GM12878 (cell line): ENCODE data around the gene SLC39A6. TPM values are rescaled to one million over a fixed set of nuclear protein-coding genes. Genes with fewer than 3 reads are reported as not detected.

Experiments
- ASH2L ChIP-seq: fragments of 300-600, 200-600 bp; sonication (generic); IDR thresholded peaks from 2 replicates; pipeline ENCODE4 v1.6.1; 2017; ENCODE audit warnings: low read depth, mild to moderate bottlenecking, borderline replicate concordance
- BMI1 ChIP-seq: fragments of 450-650 bp; IDR thresholded peaks from 2 replicates; pipeline ENCODE4 v1.6.1; 2016; ENCODE audit warnings: mild to moderate bottlenecking, moderate library complexity, borderline replicate concordance
- HDAC6 ChIP-seq: fragments of 200-600 bp; sonication (generic); IDR thresholded peaks from one replicate; pipeline ENCODE4 v1.8.0; 2017; ENCODE audit warnings: antibody characterized with exemption; ENCODE audit not compliant: unreplicated experiment
- KLF5 ChIP-seq: fragments of 450-650 bp; IDR thresholded peaks from 2 replicates; pipeline ENCODE4 v1.6.1; 2014; ENCODE audit warnings: mild to moderate bottlenecking; ENCODE audit not compliant: partially characterized antibody
- NFIC ChIP-seq: IDR thresholded peaks from 2 replicates; pipeline ENCODE4 v1.6.1; 2012; ENCODE audit warnings: low read depth, mild to moderate bottlenecking, inconsistent platforms, low read length, moderate library complexity
- SIN3A ChIP-seq: IDR thresholded peaks from 2 replicates; pipeline ENCODE4 v1.6.1; 2012; ENCODE audit warnings: low read depth, low read length, improper control_type of control experiment
- SMAD5 ChIP-seq: IDR thresholded peaks from 2 replicates; pipeline ENCODE4 v1.6.1; 2016; ENCODE audit warnings: antibody characterized with exemption, low read depth
- TCF12 ChIP-seq: IDR thresholded peaks from 2 replicates; pipeline ENCODE4 v1.6.1; 2011; ENCODE audit warnings: low read depth, mild to moderate bottlenecking, low read length
- polyA plus RNA-seq, 11 experiments: library from polyadenylated mRNA; depleted of rRNA in 4 of 11; unstranded in 6 of 11; stranded (reverse) in 5 of 11; fragments of >200 nt; fragmentation: Nextera tagmentation in 4 of 11; fragmentation: Illumina TruSeq in 1 of 11; extraction: Ambion mirVana in 4 of 11; extraction: Trizol in 1 of 11; gene quantifications; 1 replicate in 1 of 11; 2 replicates in 10 of 11; pipeline versions ENCODE4 v1.2.1 to v1.2.3, GENCODE V29; 2011 to 2016; ENCODE audit warnings: inconsistent platforms in 2 of 11, missing spikeins in 2 of 11, low read depth in 1 of 11
- total RNA-seq, 4 experiments: library from RNA; depleted of rRNA in 3 of 4; stranded (reverse); fragments of >200 nt in 3 of 4; fragmentation: Illumina TruSeq in 1 of 4; extraction: Trizol in 1 of 4; gene quantifications; 2 replicates each; pipeline versions ENCODE4 v1.2.1 to v1.2.3, GENCODE V29; 2013 to 2021
- TF ChIP-seq, protein P1 (sequence below): IDR thresholded peaks from 2 replicates; pipeline ENCODE4 v1.6.1; 2012; ENCODE audit warnings: improper control_type of control experiment, low read depth, low read length; ENCODE audit not compliant: insufficient replicate concordance

The SLC39A6 gene
- total and polyA plus RNA-seq, 10 of the 15 experiments (the other 5 are each of a cell fraction or from before 2014, with no cell fraction given), result 12.4 to 65.9 (median 41.3) TPM

DNA sequence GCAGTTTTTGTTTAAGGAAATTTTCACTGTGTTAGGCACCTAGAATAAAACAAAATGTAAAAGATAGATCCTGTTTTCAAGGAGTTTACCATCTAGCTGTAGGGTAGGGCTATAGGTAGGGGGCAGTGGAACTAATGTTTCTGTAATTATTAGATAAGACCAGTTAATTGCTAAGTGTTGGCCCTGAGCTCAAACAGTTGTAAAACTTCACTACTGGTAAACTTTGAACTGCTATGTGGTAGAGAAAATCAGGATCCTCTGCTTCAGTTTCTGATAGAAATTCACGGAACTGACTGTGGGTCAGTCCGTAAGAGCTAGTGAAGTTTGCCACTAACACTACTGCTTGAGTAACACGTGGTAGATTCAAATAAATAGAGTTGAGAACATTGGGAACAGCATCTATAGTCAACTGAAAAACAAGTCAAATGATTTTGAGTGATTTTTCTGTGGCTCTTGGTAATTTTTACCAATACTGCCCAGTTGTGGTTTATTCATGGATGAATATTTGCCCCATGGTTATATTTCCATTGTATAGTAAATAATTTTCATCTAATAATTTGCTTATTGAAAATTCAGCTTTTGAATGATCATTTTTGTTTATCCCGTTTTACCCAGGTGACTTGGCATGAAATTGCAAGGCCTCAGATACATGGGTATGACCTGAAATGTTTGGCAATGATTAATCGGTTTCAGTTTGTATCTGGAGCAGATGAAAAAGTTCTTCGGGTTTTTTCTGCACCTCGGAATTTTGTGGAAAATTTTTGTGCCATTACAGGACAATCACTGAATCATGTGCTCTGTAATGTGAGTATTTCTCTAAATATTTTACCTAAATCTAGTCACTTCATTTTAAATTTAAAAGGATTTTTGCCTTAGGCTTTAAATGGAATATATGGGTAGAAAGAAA is 27.0 kb upstream of the SLC39A6 start (continued):
- TF ChIP-seq, protein P1, sequence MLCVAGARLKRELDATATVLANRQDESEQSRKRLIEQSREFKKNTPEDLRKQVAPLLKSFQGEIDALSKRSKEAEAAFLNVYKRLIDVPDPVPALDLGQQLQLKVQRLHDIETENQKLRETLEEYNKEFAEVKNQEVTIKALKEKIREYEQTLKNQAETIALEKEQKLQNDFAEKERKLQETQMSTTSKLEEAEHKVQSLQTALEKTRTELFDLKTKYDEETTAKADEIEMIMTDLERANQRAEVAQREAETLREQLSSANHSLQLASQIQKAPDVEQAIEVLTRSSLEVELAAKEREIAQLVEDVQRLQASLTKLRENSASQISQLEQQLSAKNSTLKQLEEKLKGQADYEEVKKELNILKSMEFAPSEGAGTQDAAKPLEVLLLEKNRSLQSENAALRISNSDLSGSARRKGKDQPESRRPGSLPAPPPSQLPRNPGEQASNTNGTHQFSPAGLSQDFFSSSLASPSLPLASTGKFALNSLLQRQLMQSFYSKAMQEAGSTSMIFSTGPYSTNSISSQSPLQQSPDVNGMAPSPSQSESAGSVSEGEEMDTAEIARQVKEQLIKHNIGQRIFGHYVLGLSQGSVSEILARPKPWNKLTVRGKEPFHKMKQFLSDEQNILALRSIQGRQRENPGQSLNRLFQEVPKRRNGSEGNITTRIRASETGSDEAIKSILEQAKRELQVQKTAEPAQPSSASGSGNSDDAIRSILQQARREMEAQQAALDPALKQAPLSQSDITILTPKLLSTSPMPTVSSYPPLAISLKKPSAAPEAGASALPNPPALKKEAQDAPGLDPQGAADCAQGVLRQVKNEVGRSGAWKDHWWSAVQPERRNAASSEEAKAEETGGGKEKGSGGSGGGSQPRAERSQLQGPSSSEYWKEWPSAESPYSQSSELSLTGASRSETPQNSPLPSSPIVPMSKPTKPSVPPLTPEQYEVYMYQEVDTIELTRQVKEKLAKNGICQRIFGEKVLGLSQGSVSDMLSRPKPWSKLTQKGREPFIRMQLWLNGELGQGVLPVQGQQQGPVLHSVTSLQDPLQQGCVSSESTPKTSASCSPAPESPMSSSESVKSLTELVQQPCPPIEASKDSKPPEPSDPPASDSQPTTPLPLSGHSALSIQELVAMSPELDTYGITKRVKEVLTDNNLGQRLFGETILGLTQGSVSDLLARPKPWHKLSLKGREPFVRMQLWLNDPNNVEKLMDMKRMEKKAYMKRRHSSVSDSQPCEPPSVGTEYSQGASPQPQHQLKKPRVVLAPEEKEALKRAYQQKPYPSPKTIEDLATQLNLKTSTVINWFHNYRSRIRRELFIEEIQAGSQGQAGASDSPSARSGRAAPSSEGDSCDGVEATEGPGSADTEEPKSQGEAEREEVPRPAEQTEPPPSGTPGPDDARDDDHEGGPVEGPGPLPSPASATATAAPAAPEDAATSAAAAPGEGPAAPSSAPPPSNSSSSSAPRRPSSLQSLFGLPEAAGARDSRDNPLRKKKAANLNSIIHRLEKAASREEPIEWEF, result no peak
- TF ChIP-seq NFIC, result no peak
- no peak for TF ChIP-seq SMAD5
- TF ChIP-seq SIN3A, result no peak
- TF ChIP-seq BMI1, result no peak
- TF ChIP-seq ASH2L, result no peak
- TF ChIP-seq KLF5, result no peak
- TF ChIP-seq HDAC6, result no peak
- no peak for TF ChIP-seq TCF12
